Pancreas (tissue), 10 donors: ENCODE data around the gene NUDT7. TPM values are rescaled to one million over a fixed set of nuclear protein-coding genes. Genes with fewer than 3 reads are reported as not detected.

Source experiments
- ATAC-seq, 4 donors: fragments of 200-7000 bp; cut with Tn5 transposase; one replicate each; pipeline versions ENCODE4 v1.8.0 to v1.9.1; 2020; ENCODE audit warnings: mild to moderate bottlenecking in 4 of 4, moderate library complexity in 4 of 4
- DNase-seq, 6 donors: peaks; one replicate each; pipeline ENCODE4 v3.0.0-alpha.2; 2020
- FAIRE-seq: peaks from 2 replicates; lab custom pipeline; 2012; peaks lifted over from hg19 to GRCh38; lab: Jason Lieb, UNC
- H3K27ac ChIP-seq, 4 donors: fragments of 200-600 bp; sonication (generic); 1 replicate in 3 of 4; 2 replicates in 1 of 4; pipeline versions ENCODE4 v1.5.0 to v1.8.0; 2020
- H3K27me3 ChIP-seq, 4 donors: fragments of 200-600 bp; one replicate each; pipeline ENCODE4 v1.8.0; 2021
- H3K36me3 ChIP-seq, 3 donors: fragments of 200-600 bp; sonication (generic) in 1 of 3; one replicate each; pipeline versions ENCODE4 v1.5.0 to v1.8.0; 2020 to 2021
- H3K4me1 ChIP-seq, 3 donors: fragments of 200-600 bp; one replicate each; pipeline ENCODE4 v1.8.0; 2021
- H3K4me3 ChIP-seq, 4 donors: fragments of 200-600 bp; sonication (generic) in 2 of 4; one replicate each; pipeline versions ENCODE4 v1.5.0 to v1.8.0; 2020 to 2021
- H3K9me3 ChIP-seq, 4 donors: fragments of 200-600 bp; one replicate each; pipeline ENCODE4 v1.8.0; 2021
- WGBS, 2 donors: extraction: QIAGEN DNeasy Blood & Tissue Kit; methylation state at CpG; one replicate each; pipeline ENCODE4 v1.1.7; 2013; 5-methylcytosine and 5-hydroxymethylcytosine counted together
- intact Hi-C, 3 donors: fragments of 100-400 bp; cut with DNase I; formaldehyde crosslinking; loops; one replicate each; pipeline versions ENCODE4 v1.11.1 to v1.14.2; 2022
- polyA plus RNA-seq, 2 donors: library from polyadenylated mRNA; stranded (reverse); fragments of 200-250 nt; gene quantifications; one replicate each; pipeline ENCODE4 v1.2.3, GENCODE V29; 2013
- total RNA-seq, 6 donors: library from RNA; stranded (reverse); fragmentation: NEBNext Ultra II Directional in 4 of 6; extraction: Animal tissue kit (Norgen Biotek cat#: 25700) in 4 of 6; gene quantifications; one replicate each; pipeline versions ENCODE4 v1.2.1 to v1.2.4, GENCODE V29; 2021 to 2023
- TF ChIP-seq, protein P1 (sequence below), 4 donors: fragments of 200-600 bp; sonication (generic) in 3 of 4; IDR thresholded peaks; one replicate each; pipeline versions ENCODE4 v1.5.0 to v1.8.0; 2021; ENCODE audit warnings: antibody characterized with exemption in 4 of 4
- donor health status: healthy with polysubstance abuse.
- donor health status: DM: no; HTN: no; CAD: no; lungs with moderate emphysema.
- donor health status: DM: no; HTN: no; CAD: no.
- donor health status: control.
- donor health status: control.
- donor health status: Bipolar disorder and iron deficiency.
- donor health status: DM: yes; HTN: yes; CAD: no.
- donor health status: DM: no; HTN: no; CAD: no.
- donor health status: DM: no; HTN: no; CAD: no.
- donor health status: DM: yes; HTN: yes; CAD: no.

NUDT7 gene
- total and polyA plus RNA-seq, 8 donors = 2.7 to 9.3 (median 4.1) TPM

DNA sequence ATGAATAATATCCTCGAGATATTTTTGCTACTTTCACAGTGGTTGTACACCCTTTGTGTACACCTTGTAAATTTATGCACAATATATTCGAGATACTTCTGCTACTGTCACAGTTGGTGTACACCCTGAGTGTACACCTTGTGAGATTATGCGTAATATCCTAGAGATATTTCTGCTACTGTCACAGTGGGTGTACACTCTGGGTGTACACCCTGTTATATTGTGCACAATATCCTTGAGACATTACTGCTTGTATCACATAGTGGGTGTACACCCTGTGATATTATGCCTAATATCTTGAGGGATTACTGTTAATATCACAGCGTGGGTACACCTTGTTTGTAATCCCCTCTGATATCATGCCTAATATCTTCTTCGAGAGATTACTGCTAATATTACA lies 7.2 kb upstream of the NUDT7 start:
- no peak for DNase-seq
- Histone ChIP-seq H3K4me3 (no peak overlapping the region), H3K27ac (no peak overlapping the region), H3K4me1 (no peaks in the 10 kb centered on the region), H3K27me3 (no peaks in the 10 kb centered on the region), H3K36me3 (no peaks in the 10 kb centered on the region), H3K9me3 (no peaks in the 10 kb centered on the region)
- intact Hi-C loops = no loop called here
- WGBS, 2 donors = 72 to 82% methylated on average over 5 of the region's 5 CpGs
- FAIRE-seq = no peak
- TF ChIP-seq, protein P1, sequence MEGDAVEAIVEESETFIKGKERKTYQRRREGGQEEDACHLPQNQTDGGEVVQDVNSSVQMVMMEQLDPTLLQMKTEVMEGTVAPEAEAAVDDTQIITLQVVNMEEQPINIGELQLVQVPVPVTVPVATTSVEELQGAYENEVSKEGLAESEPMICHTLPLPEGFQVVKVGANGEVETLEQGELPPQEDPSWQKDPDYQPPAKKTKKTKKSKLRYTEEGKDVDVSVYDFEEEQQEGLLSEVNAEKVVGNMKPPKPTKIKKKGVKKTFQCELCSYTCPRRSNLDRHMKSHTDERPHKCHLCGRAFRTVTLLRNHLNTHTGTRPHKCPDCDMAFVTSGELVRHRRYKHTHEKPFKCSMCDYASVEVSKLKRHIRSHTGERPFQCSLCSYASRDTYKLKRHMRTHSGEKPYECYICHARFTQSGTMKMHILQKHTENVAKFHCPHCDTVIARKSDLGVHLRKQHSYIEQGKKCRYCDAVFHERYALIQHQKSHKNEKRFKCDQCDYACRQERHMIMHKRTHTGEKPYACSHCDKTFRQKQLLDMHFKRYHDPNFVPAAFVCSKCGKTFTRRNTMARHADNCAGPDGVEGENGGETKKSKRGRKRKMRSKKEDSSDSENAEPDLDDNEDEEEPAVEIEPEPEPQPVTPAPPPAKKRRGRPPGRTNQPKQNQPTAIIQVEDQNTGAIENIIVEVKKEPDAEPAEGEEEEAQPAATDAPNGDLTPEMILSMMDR (IDR thresholded peaks at IDR 0.05) = no peak
- no peak for ATAC-seq

DNA sequence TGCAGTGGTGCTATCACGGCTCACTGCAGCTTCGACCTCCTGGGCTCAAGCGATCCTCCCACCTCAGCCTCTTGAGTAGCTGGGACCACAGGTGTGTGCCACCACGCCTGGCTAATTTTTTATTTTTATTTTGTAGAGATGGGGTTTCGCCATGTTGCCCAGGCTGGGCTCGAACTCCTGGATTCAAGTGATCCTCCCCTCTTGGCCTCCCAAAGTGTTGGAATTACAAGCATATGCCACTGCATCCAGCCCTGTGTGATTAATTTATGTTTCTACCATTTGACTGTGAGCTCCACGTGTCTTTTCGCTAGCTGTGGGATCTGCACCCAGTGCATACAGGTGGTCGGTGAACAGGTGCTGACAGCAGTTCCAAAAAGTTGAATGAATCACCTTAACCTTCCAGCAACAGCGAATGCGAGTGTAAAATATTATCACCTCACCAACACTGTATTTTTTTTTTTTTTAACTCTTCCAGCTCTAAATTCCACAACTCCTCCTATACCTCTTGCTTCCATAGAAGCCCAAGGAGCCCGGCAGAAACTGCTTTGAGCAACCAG lies 484 bp upstream of the NUDT7 start:
- Histone ChIP-seq H3K9me3 (no peaks in the 10 kb centered on the region), H3K36me3 (no peaks in the 10 kb centered on the region), H3K27ac (no peak overlapping the region), H3K27me3 (no peaks in the 10 kb centered on the region), H3K4me3 (peak overlapping the region in 1 of 4 donors; percentile 32), H3K4me1 (peaks cover 0 to 3% (median 0%) of the 10 kb centered on the region in 3 donors)
- peak; percentile 0 to 3 (median 2) for ATAC-seq
- no peak for FAIRE-seq
- DNase-seq = peak in 1 of 6 donors; percentile 10
- 48 to 51% methylated on average over 12 of the region's 12 CpGs for WGBS, 2 donors
- intact Hi-C loops = no loop called here
- TF ChIP-seq, protein P1 (IDR thresholded peaks at IDR 0.05) = no peak

DNA sequence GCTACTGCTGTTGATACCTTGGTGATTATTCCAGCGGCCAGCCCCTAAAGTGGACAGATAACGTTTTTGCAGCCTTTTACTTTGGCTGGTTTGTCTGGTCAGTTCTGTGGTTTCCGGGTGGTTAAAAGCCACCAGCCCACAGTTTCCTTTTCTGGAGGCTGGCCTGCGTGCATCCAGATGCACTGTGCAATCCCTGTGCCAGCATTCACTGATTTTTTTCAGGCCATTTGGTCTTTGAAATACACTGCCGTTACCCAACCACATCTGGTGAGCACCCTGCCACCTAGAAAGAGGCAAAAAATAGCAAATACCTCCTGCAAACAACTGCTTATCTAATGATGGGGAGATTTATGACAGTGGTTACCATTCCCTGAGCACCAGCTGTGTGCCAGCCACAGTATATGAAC lies 797 bp downstream of the NUDT7 start:
- Histone ChIP-seq H3K9me3 (no peaks in the 10 kb centered on the region), H3K36me3 (no peaks in the 10 kb centered on the region), H3K4me1 (peaks cover 0 to 3% (median 0%) of the 10 kb centered on the region in 3 donors), H3K4me3 (peak overlapping the region; percentile 70 to 75 (median 72)), H3K27me3 (no peaks in the 10 kb centered on the region), H3K27ac (peak overlapping the region in 3 of 4 donors; percentile 80 to 94 (median 83))
- intact Hi-C loops = no loop called here
- TF ChIP-seq, protein P1 (IDR thresholded peaks at IDR 0.05) = no peak
- FAIRE-seq (no peak), ATAC-seq (peak; percentile 2 to 39 (median 24)), DNase-seq (peak in 1 of 6 donors; percentile 22)
- 0 to 1% methylated on average over 5 of the region's 5 CpGs for WGBS, 2 donors

DNA sequence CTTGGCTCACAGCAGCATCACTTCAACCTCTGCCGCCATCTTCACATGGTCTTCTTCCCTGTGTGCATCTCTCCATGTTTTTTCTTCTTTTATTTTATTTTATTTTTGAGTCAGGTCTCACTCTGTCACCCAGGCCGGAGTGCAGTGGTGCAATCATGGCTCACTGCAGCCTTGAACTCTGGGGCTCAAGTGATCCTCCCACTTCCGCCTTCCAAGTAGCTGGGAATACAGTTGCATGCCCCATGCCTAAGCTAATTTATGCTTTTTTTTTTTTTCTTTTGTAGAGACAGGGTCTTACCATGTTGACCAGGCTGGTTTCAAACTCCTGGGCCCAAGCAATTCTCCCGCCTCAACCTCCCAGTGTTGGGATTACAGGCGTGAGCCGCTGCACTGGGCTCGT lies 1.9 kb downstream of the NUDT7 start:
- H3K27me3 ChIP-seq = no peaks in the 10 kb centered on the region
- H3K9me3 ChIP-seq = no peaks in the 10 kb centered on the region
- TF ChIP-seq, protein P1 (IDR thresholded peaks at IDR 0.05) = no peak
- ATAC-seq = no peak
- peaks cover 0 to 3% (median 0%) of the 10 kb centered on the region in 3 donors for H3K4me1 ChIP-seq
- no peak for DNase-seq
- no peak overlapping the region for H3K27ac ChIP-seq
- H3K4me3 ChIP-seq = no peak overlapping the region
- H3K36me3 ChIP-seq = no peaks in the 10 kb centered on the region
- 95 to 97% methylated on average over 7 of the region's 7 CpGs for WGBS, 2 donors
- no peak for FAIRE-seq
- intact Hi-C loops = no loop called here

DNA sequence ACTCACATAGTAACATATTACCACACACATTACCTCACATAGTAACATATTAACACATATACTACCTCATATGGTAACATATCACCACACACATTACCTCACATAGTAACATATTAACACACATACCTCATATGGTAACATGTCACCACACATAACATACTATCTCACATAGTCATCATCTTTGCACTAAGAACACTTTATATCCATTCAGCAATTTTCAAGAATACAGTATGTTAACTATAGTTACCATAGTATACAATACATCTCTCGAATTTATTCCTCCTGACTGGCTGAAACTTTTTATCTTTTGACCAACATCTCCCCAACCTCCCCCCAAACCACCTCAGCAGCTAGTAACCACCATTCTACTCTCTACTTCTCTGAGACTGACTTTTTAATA lies 7.6 kb downstream of the NUDT7 start:
- intact Hi-C loops = no loop called here
- H3K36me3 ChIP-seq = no peaks in the 10 kb centered on the region
- FAIRE-seq (no peak), DNase-seq (no peak), ATAC-seq (no peak)
- no peaks in the 10 kb centered on the region for H3K9me3 ChIP-seq
- H3K27me3 ChIP-seq = no peaks in the 10 kb centered on the region
- no peak overlapping the region for H3K4me3 ChIP-seq
- no peaks in the 10 kb centered on the region for H3K4me1 ChIP-seq
- no peak overlapping the region for H3K27ac ChIP-seq
- TF ChIP-seq, protein P1 (IDR thresholded peaks at IDR 0.05) = no peak
- 0% methylated on average over 1 of the region's 1 CpG for WGBS, 2 donors
